ENCODE data around the gene YPEL3.

Gene YPEL3

DNA sequence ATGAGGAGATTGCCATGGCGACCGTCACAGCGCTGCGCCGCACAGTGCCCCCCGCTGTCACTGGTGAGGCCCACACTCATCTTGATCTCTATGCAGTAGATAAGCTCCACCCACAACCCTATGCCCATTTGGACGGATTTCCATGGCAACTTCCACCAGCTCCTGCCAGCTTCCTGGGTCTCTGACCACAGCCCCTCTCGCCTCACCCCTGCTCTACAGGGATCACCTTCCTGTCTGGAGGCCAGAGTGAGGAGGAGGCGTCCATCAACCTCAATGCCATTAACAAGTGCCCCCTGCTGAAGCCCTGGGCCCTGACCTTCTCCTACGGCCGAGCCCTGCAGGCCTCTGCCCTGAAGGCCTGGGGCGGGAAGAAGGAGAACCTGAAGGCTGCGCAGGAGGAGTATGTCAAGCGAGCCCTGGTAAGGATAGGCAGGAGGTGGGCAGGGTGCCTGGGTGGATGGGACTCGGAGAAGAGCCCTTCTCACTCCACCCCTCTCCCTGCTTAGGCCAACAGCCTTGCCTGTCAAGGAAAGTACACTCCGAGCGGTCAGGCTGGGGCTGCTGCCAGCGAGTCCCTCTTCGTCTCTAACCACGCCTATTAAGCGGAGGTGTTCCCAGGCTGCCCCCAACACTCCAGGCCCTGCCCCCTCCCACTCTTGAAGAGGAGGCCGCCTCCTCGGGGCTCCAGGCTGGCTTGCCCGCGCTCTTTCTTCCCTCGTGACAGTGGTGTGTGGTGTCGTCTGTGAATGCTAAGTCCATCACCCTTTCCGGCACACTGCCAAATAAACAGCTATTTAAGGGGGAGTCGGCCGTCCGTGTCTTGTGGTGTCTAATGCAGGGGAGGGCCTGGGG is 26.2 kb downstream of the YPEL3 start:
- no peak for DNase-seq (ENCODE audit: low read depth)

GRCh38 chr16:30068750-30069610 is 27.0 kb downstream of the YPEL3 start:
- peak; percentile 25 for DNase-seq (ENCODE audit: low read depth)

GRCh38 chr16:30068333-30068732 is 27.7 kb downstream of the YPEL3 start:
- DNase-seq (ENCODE audit: low read depth): no peak

GRCh38 chr16:30067584-30067916 is 28.5 kb downstream of the YPEL3 start:
- DNase-seq (ENCODE audit: low read depth): no peak

DNA sequence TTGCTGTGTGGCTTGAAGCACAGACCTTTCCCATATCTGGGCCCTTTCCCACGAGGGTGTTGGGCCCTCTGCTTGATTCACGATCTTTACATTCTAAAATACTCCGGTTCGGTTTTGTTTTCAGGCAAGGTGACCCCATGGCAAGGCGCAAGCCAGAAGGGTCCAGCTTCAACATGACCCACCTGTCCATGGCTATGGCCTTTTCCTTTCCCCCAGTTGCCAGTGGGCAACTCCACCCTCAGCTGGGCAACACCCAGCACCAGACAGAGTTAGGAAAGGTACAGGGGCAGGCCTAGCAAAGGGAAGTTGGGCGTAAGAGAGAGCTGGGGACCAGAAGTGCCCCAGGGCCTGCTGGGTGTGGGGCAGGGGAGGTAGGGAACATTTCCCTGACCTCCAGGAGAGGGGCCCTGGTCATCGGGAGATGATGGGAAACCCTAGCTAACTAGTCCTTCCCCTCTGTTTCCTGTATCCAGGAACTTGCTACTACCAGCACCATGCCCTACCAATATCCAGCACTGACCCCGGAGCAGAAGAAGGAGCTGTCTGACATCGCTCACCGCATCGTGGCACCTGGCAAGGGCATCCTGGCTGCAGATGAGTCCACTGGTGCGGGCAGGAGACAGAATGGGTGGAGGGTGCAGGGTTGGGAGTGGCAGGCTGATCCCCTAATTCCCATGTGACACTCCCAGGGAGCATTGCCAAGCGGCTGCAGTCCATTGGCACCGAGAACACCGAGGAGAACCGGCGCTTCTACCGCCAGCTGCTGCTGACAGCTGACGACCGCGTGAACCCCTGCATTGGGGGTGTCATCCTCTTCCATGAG is 29.0 kb downstream of the YPEL3 start:
- DNase-seq (ENCODE audit: low read depth): no peak

GRCh38 chr16:30065943-30066760 is 29.9 kb downstream of the YPEL3 start:
- DNase-seq (ENCODE audit: low read depth): peak; percentile 21

DNA sequence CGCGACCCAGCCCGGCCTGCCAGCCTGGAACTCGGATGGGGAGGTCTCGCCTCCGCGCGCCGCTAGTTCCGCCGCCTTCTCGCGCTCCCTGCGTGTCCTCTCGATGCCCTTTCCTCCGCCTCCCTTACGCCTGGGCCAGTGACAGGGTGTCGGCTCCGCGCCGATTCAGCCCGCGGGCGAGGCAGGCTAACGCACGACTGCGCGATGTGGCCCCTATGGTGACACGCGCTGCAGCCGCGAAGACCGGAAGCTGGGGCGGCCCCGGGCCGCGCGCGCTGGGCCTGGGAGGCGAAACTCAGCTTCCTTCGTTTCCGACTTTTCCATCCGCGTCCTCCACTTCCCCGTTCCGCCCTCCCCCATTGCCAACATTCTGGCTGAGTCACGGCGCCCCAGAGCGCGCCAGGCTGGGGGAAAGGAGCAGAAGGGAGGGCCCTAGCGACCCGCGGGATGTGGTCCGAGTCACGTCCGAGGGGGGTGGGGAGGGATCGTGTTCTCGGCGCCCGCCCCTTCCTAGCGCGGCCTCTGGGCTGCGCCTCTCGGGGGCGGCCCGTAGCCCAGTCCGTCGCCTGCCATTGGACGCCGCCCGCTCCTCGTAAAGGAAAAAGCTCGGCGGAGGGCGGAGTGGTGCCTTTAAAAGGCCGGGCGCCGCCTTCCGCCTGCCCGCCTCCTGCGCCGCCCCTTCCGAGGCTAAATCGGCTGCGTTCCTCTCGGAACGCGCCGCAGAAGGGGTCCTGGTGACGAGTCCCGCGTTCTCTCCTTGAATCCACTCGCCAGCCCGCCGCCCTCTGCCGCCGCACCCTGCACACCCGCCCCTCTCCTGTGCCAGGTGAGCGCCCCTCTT is 30.7 kb downstream of the YPEL3 start, which contains the start of gene ALDOA:
Gene ALDOA (plus strand): TSS at position 659 of the 841 bp plus-strand sequence. CDS start 1,138 bp downstream, outside the sequence.
- peak; percentile 95 for DNase-seq (ENCODE audit: low read depth)

DNA sequence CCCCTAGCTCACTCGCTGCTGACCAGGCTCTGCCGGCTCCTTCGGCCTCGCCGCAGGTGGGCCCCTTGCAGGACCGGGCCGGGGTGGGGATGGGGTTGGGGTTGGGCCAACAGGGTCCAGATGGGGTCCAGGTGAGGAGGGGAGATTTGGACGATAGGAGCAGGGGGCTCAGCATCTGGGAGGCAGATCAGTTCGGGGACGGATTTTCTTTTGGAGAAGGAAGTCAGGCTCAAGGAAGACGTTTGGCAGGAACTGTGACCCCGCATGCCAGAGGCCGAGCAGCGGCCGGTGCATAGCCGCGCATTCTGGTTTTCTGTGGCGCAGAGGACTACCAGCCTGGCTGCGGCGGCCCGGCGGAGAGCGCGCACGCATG is 31.3 kb downstream of the YPEL3 start:
- no peak for DNase-seq (ENCODE audit: low read depth)

DNA sequence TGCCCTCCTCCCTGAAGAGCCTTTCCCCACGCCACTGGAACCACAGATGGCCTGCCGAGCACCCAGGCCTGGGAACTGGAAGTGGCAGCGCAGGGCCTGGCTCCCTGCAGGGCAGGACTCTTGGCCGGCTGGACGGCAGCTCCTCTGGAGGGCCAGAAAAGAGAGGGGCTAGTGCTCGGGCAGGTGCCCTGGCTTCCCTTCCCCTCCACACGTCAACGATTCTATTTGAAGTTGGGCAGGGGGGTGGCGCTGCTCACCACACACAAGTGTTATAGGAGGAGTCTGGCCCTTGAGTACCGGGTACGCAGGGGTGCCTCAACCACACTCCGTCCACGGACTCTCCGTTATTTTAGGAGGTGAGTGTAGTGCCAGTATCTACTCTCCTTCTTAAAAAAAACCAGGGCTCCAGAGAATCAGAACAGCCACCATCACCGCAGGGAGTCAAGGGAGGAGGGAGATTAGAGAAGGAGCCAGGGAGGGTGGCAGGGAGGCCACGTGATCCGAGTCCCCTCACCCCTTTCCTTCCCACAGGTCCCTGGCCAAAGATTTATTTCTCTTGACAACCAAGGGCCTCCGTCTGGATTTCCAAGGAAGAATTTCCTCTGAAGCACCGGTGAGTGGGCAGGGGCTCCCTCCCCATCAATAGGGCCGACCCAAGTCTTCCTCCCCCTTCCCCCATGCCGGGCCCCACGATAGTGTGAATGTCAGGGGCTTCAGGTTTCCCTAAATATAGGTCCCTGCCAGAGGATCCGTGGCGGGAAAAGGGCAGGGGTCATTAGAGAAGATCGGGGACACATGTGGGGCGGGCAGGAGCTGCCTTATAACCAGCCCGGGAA is 31.9 kb downstream of the YPEL3 start:
- peak; percentile 64 for DNase-seq (ENCODE audit: low read depth)

DNA sequence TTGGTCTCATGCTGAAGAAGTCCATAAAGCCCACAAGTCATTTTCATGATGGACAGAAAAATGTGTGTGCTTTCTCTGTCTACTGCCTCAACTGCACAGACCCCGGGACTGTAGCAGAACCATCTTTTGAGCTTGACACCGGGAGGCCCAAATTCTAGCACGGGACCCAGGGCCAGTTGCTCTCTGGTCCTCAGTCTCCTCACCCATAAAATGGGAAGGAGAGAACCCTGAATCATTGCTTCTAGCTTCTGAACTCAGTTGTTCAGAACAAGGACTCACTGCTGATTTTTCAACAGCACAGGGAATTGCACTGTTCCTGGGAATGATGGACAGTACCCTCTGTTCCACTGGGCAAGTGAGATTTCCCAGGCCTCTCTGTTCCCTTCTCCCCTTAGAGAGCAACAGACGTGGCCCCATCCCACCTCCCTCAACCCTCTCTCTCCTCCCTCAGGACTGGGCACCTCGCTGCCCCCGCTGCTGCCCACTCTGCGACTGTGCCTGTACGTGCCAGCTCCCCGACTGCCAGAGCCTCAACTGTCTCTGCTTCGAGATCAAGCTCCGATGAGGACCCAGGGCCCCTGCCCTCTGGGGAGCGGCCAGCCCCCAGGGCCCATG is 32.6 kb downstream of the YPEL3 start:
- DNase-seq (ENCODE audit: low read depth): no peak

- no peak for DNase-seq (ENCODE audit: low read depth)
Measured at GRCh38 chr16:30060836-30061554, 35.0 kb downstream of the YPEL3 start.

- no peak for DNase-seq (ENCODE audit: low read depth)
Measured at GRCh38 chr16:30060346-30060745, 35.7 kb downstream of the YPEL3 start.

GRCh38 chr16:30054959-30055553 is 41.0 kb downstream of the YPEL3 start:
- DNase-seq (ENCODE audit: low read depth): peak; percentile 38

GRCh38 chr16:30054451-30054850 is 41.6 kb downstream of the YPEL3 start:
- no peak for DNase-seq (ENCODE audit: low read depth)

- no peak for DNase-seq (ENCODE audit: low read depth)
Measured at GRCh38 chr16:30053376-30054015, 42.5 kb downstream of the YPEL3 start.

GRCh38 chr16:30052671-30053372 is 43.2 kb downstream of the YPEL3 start:
- peak; percentile 89 for DNase-seq (ENCODE audit: low read depth)

DNA sequence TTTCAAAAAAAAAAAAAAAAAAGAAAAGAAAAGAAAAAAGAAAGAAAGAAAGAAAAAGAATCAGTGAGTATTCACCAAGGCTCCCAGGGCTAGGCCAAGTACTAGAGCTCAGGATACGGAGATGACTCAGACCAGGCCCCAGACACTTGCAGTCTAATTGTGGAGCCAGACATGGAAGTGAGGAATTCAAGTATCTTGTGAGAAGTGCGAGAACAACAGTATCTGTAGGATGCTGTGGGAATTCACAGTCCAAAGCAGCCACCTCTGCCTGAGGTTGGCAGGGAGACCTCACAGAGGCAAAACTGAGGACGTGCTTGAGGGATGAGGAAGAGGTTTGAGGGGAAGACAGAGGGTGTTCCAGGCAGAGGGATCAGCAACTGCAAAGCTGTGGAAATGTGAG is 44.5 kb downstream of the YPEL3 start:
- DNase-seq (ENCODE audit: low read depth): no peak
